ENCODE measurements around the gene C12orf76.

Gene C12orf76

DNA sequence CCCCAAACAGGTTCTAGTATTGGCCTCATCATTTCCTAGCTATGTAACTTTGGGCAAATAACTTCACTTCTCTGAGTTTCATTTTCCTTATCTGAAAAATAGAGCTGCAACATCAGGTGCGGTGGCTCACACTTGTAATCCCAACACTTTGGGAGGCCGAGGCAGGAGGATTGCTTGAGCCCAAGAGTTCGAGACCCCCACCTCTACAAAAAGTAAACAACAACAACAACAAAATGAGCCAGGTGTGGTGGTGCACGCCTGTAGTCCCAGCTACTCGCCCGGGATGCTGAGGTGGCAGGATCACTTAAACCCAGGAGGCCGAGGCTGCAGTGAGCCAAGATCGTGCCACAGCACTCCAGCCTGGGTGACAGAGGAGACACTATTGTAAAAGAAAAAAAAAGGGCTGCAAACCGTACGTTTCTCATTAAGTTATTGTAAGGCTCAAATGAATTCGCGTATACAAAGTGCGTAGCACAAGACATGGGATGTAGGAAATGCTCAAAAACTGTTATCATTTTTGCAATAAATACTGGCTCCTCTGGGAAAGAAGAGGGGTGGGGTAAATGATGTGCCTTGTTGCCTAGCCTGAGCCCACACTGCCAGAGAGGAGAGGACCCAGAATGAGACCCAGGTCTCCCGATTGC is 903 bp downstream of the C12orf76 start:
- in situ Hi-C loops (cut with HindIII; ENCODE audit: low sequenced_read_pairs), result no loop called here
- no peak for DNase-seq (ENCODE audit: low read depth)
- peak overlapping the region; percentile 63 for H3K4me3 ChIP-seq (ENCODE audit: low read depth, low read length)
- TF ChIP-seq, protein P1, sequence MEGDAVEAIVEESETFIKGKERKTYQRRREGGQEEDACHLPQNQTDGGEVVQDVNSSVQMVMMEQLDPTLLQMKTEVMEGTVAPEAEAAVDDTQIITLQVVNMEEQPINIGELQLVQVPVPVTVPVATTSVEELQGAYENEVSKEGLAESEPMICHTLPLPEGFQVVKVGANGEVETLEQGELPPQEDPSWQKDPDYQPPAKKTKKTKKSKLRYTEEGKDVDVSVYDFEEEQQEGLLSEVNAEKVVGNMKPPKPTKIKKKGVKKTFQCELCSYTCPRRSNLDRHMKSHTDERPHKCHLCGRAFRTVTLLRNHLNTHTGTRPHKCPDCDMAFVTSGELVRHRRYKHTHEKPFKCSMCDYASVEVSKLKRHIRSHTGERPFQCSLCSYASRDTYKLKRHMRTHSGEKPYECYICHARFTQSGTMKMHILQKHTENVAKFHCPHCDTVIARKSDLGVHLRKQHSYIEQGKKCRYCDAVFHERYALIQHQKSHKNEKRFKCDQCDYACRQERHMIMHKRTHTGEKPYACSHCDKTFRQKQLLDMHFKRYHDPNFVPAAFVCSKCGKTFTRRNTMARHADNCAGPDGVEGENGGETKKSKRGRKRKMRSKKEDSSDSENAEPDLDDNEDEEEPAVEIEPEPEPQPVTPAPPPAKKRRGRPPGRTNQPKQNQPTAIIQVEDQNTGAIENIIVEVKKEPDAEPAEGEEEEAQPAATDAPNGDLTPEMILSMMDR (IDR thresholded peaks at IDR 0.05; ENCODE audit: low read depth, low read length, missing control alignments), result no peak

DNA sequence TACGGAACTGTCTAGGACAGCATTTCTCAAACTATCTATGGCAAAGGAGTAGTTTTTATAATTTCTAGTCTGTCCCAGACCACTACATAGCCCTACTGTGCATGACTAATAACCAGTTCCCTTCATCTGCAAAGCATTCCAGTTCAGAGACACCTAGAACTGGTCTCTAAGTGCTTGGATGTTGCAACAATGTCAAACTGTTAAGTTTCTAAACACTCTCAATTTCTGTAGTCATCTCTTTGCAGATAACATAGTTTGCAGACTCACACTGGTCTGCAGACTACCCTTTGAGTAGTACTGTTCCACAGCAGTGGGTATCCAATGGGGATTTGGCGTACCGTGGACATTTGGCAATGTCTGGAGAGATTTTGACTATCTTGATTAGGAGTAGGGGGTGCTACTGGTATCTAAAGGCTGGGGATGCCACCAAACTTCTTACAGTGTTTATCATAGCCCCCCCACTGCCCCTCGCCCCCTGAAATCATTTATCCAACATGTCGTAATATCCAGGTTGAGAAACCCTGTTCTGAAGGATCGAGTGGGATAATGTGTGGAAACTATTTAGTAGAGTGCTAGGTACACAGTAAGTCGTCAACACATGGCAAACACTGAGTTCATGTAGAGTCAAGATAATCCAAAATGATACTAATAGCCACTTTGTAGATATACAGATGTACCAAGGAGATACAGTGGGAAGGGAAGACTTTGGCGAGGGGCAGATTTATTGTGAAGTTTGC is 1.7 kb downstream of the C12orf76 start:
- in situ Hi-C loops (cut with HindIII; ENCODE audit: low sequenced_read_pairs), result no loop called here
- DNase-seq (ENCODE audit: low read depth), result no peak
- H3K4me3 ChIP-seq (ENCODE audit: low read depth, low read length), result peak overlapping the region; percentile 63
- TF ChIP-seq, protein P1 (IDR thresholded peaks at IDR 0.05; ENCODE audit: low read depth, low read length, missing control alignments), result no peak

DNA sequence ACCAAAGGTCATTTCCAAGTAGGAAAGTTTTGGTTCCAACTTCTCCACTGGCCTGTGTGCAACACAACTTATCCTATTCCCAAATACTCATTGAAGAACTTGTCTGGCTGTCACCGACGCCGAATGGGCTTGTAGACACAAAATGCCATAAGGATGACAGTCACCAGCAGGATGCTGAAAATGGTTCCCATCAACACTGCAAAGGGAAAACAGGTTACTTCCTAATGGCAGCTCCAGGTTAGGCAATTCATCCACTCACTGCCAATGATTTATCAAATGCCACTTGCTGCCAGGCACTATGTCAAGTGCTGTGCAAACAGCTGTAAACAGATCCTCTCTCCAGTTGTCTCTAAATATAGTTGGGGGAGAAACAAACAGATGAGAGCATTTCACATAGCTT is 6.1 kb downstream of the C12orf76 start:
- no peak overlapping the region for H3K4me3 ChIP-seq (ENCODE audit: low read depth, low read length)
- no peak for DNase-seq (ENCODE audit: low read depth)
- in situ Hi-C loops (cut with HindIII; ENCODE audit: low sequenced_read_pairs), result no loop called here
- TF ChIP-seq, protein P1 (IDR thresholded peaks at IDR 0.05; ENCODE audit: low read depth, low read length, missing control alignments), result no peak

DNA sequence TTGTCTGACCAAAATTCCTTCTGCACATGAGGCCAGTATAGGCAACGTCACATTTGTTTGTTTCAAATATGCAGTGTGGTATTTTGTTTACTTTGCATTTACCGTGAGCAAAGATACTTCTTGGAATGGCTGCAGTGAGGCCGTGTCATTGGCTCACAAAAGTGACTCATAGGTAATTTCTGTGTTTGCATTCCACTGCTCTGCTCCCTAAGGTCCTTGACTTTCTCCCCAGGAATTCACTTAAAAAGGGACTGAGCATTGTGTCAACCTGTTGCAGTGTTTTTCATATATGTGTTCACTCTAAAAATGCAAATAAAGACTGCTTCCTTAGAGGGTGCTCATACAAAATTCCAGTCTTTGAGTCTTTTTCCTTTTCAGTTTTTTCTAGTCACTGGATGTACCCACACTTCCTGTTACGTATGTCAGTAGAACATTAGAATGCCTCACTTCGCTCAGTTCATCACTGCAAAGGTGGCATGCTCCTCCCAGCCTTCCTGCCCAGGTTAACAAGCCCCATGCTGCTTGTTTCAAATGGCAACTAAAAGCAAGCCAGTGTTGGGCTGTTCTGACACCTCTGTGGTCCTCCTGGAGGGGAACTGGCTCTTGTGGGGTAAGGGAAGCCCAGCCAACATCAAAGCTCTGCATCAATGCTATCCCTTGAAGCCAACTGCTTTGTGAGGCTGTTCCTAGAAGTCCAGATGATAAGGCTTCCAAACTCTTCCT is 9.1 kb downstream of the C12orf76 start:
- in situ Hi-C loops (cut with HindIII; ENCODE audit: low sequenced_read_pairs), result no loop called here
- H3K4me3 ChIP-seq (ENCODE audit: low read depth, low read length), result no peak overlapping the region
- TF ChIP-seq, protein P1 (IDR thresholded peaks at IDR 0.05; ENCODE audit: low read depth, low read length, missing control alignments), result no peak
- peak; percentile 84 for DNase-seq (ENCODE audit: low read depth)

DNA sequence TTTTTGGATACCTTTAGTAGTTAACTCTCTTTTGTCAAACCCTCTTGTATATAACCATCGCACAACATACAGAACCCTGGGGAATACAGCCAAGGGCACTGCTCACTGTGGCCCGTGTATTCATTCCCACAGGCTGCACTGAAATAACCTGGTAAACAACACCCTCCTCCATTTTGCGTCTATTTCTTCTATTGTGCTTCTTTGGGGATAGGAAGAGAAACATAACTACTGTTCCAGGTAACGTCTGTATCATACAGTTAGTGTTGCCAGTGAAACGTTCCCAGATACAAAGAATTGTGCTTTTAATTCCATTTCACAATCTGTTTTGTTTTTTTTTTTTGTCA is 9.6 kb downstream of the C12orf76 start:
- in situ Hi-C loops (cut with HindIII; ENCODE audit: low sequenced_read_pairs), result no loop called here
- DNase-seq (ENCODE audit: low read depth), result no peak
- TF ChIP-seq, protein P1 (IDR thresholded peaks at IDR 0.05; ENCODE audit: low read depth, low read length, missing control alignments), result no peak
- no peak overlapping the region for H3K4me3 ChIP-seq (ENCODE audit: low read depth, low read length)

DNA sequence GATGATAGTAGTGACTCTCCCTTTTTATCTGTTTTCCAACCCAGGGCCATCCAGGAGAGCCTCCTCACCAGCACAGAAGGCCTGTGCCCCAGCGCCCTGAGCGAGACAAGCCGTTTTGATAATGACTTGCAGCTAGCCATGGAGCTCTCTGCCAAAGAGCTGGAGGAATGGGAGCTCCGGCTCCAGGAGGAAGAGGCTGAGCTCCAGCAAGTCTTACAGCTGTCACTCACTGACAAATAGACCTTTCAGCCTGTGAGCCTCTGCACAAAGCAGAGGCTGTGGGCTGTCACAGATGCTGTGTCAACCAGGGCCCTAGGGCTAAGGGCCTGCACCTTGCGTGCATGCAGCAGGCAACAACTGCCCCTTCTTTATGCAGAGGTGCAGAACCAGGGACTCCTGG is 11.0 kb downstream of the C12orf76 start:
- H3K4me3 ChIP-seq (ENCODE audit: low read depth, low read length), result no peak overlapping the region
- TF ChIP-seq, protein P1 (IDR thresholded peaks at IDR 0.05; ENCODE audit: low read depth, low read length, missing control alignments), result no peak
- in situ Hi-C loops (cut with HindIII; ENCODE audit: low sequenced_read_pairs), result no loop called here
- DNase-seq (ENCODE audit: low read depth), result no peak
